GM18507 (cell line): Measurements from ENCODE around the gene MSH5.

ENCODE experiments used
- DNase-seq: peaks from one replicate; pipeline ENCODE4 v3.0.0; 2011; ENCODE audit warnings: low read depth; ENCODE audit not compliant: insufficient read length; ENCODE audit errors: extremely low spot score
- FAIRE-seq: peaks from 2 replicates; lab custom pipeline; 2011; peaks lifted over from hg19 to GRCh38; lab: Jason Lieb, UNC

The MSH5 gene

GRCh38 chr6:31711233-31711632 is 28.6 kb upstream of the MSH5 start:
- FAIRE-seq (no peak), DNase-seq (no peak)

- FAIRE-seq (no peak), DNase-seq (no peak)
Observed at GRCh38 chr6:31712296-31712695, 27.5 kb upstream of the MSH5 start.

- FAIRE-seq (no peak), DNase-seq (no peak)
Observed at GRCh38 chr6:31713465-31713864, 26.3 kb upstream of the MSH5 start.

- FAIRE-seq (no peak), DNase-seq (no peak)
Observed at GRCh38 chr6:31713991-31714684, 25.7 kb upstream of the MSH5 start.

GRCh38 chr6:31715022-31715958 is 24.5 kb upstream of the MSH5 start, which contains the start of gene LY6G6D:
TSS of gene LY6G6D (plus strand) at chr6:31715348. CDS start at chr6:31715356, 8 bp downstream.
- FAIRE-seq (no peak), DNase-seq (no peak)

GRCh38 chr6:31717499-31718222 is 22.1 kb upstream of the MSH5 start:
- no peak for FAIRE-seq
- no peak for DNase-seq

GRCh38 chr6:31718265-31718664 is 21.5 kb upstream of the MSH5 start:
- DNase-seq (no peak), FAIRE-seq (no peak)

- DNase-seq (no peak), FAIRE-seq (no peak)
Observed at GRCh38 chr6:31719001-31719400, 20.8 kb upstream of the MSH5 start.

- DNase-seq: no peak
- FAIRE-seq: no peak
Observed at GRCh38 chr6:31720196-31720770, 19.5 kb upstream of the MSH5 start.

- FAIRE-seq: no peak
- DNase-seq: no peak
Observed at GRCh38 chr6:31721351-31722020, 18.3 kb upstream of the MSH5 start, which contains the start of gene LY6G6C. TSS of gene LY6G6C (minus strand) at chr6:31721746. CDS start at chr6:31721679, 67 bp downstream.

- no peak for DNase-seq
- FAIRE-seq: no peak
Observed at GRCh38 chr6:31722173-31722572, 17.6 kb upstream of the MSH5 start.

GRCh38 chr6:31723245-31723979 is 16.4 kb upstream of the MSH5 start, which contains the start of gene MPIG6B:
TSS of gene MPIG6B (plus strand) at chr6:31723373. CDS start at chr6:31723384, 11 bp downstream.
- DNase-seq (no peak), FAIRE-seq (no peak)

- no peak for DNase-seq
- FAIRE-seq: no peak
Observed at GRCh38 chr6:31723980-31724691, 15.7 kb upstream of the MSH5 start.

- FAIRE-seq: no peak
- DNase-seq: no peak
Observed at GRCh38 chr6:31725502-31726350, 14.1 kb upstream of the MSH5 start.

GRCh38 chr6:31727034-31727716 is 12.6 kb upstream of the MSH5 start:
- DNase-seq (no peak), FAIRE-seq (no peak)
